SU-DHL-6 (cell line): ENCODE measurements around the gene TCF7L1.

Source experiments
- H2AFZ ChIP-seq: fragments of 200-600 bp; sonication (generic); 2 replicates; pipeline ENCODE4 v1.6.1; 2014; ENCODE audit warnings: low read depth, mild to moderate bottlenecking, moderate library complexity, mixed read lengths, antibody characterized with exemption, low read length; ENCODE audit not compliant: severe bottlenecking
- H3F3A ChIP-seq: fragments of 200-600 bp; shearing (Covaris generic); 2 replicates; pipeline ENCODE4 v1.6.0; 2016; ENCODE audit warnings: antibody characterized with exemption, mild to moderate bottlenecking; ENCODE audit not compliant: insufficient read depth
- H3K27ac ChIP-seq: fragments of 200-600 bp; sonication (generic); 2 replicates; pipeline ENCODE4 v1.5.1; 2016; ENCODE audit warnings: low read depth, mild to moderate bottlenecking, low read length, moderate library complexity, mixed read lengths
- H3K27me3 ChIP-seq: fragments of 200-600 bp; sonication (generic), shearing (Covaris generic); 2 replicates; pipeline ENCODE4 v1.6.0; 2014; ENCODE audit warnings: mild to moderate bottlenecking, low read length
- H3K36me3 ChIP-seq: fragments of 200-600 bp; sonication (generic); 2 replicates; pipeline ENCODE4 v1.6.1; 2014; ENCODE audit warnings: mild to moderate bottlenecking, low read length, mixed read lengths
- H3K4me2 ChIP-seq: fragments of 300-600, 200-600 bp; shearing (Covaris generic), sonication (generic); 2 replicates; pipeline ENCODE4 v1.6.0; 2014; ENCODE audit warnings: low read length, low read depth, mild to moderate bottlenecking; ENCODE audit not compliant: poor library complexity, severe bottlenecking
- H3K4me3 ChIP-seq: fragments of 200-600 bp; sonication (generic); 2 replicates; pipeline ENCODE4 v1.5.1; 2014; ENCODE audit warnings: antibody characterized with exemption, low read length, mild to moderate bottlenecking, mixed read lengths; ENCODE audit not compliant: insufficient read depth, poor library complexity, severe bottlenecking
- H3K79me2 ChIP-seq: fragments of 200-600 bp; sonication (generic); 2 replicates; pipeline ENCODE4 v1.6.1; 2014; ENCODE audit warnings: mild to moderate bottlenecking, low read length, moderate library complexity; ENCODE audit not compliant: insufficient read depth
- H3K9ac ChIP-seq: fragments of 200-600 bp; sonication (generic); 2 replicates; pipeline ENCODE4 v1.7.0; 2014; ENCODE audit warnings: mild to moderate bottlenecking, low read length
- H3K9me2 ChIP-seq: fragments of 200-600 bp; sonication (generic); replicated peaks from 2 replicates; pipeline ENCODE4 v1.6.1; 2014; ENCODE audit warnings: low read length; ENCODE audit not compliant: insufficient read depth
- H3K9me3 ChIP-seq: fragments of 200-600 bp; sonication (generic); 2 replicates; pipeline ENCODE4 v1.6.1; 2014; ENCODE audit warnings: low read length, mixed read lengths; ENCODE audit not compliant: insufficient read depth
- H4K20me1 ChIP-seq: fragments of 200-600 bp; sonication (generic); 2 replicates; pipeline ENCODE4 v1.6.1; 2014; ENCODE audit warnings: low read depth, mild to moderate bottlenecking, antibody characterized with exemption, low read length, moderate library complexity, mixed read lengths
- EZH2phosphoT487 ChIP-seq: fragments of 200-600 bp; sonication (generic), shearing (Covaris generic); conservative IDR thresholded peaks from 2 replicates; pipeline ENCODE4 v1.6.1; 2018; ENCODE audit warnings: mild to moderate bottlenecking, antibody characterized with exemption, low read length, moderate library complexity, mixed read lengths
- TF ChIP-seq, protein P1 (sequence below): fragments of 200-600 bp; sonication (generic); IDR thresholded peaks from one replicate; pipeline ENCODE4 v1.5.1; 2017; ENCODE audit warnings: antibody characterized with exemption, mild to moderate bottlenecking, low read length, moderate library complexity; ENCODE audit not compliant: insufficient read depth, poor library complexity, severe bottlenecking

The TCF7L1 gene

DNA sequence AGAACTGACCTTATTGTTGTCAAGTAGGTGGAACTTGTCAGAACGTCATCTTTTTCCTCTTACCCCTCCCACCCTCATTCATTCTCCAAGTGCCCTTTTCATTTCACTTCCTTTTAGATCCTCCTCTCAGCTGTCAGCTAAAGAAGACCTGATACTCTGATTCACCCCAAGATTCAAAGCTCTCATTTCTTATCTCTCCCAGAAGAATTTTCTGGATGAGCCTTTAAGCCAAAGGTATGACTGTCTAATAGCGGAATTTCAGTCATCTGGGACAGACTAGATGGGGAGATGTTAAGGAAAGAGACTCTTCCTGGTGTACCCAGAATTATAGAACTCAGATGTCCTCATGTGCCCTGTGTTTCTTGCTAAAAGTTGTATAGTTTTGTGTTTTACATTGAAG, 53.9 kb downstream of the TCF7L1 start:
- H2AFZ ChIP-seq, result no peak overlapping the region
- H3K9ac ChIP-seq, result no peak overlapping the region
- no peaks in the 10 kb centered on the region for H3K9me3 ChIP-seq
- no peaks in the 10 kb centered on the region for H4K20me1 ChIP-seq
- no peak overlapping the region for H3K27ac ChIP-seq
- H3F3A ChIP-seq, result no peaks in the 10 kb centered on the region
- TF ChIP-seq EZH2phosphoT487, result no peak
- TF ChIP-seq, protein P1, sequence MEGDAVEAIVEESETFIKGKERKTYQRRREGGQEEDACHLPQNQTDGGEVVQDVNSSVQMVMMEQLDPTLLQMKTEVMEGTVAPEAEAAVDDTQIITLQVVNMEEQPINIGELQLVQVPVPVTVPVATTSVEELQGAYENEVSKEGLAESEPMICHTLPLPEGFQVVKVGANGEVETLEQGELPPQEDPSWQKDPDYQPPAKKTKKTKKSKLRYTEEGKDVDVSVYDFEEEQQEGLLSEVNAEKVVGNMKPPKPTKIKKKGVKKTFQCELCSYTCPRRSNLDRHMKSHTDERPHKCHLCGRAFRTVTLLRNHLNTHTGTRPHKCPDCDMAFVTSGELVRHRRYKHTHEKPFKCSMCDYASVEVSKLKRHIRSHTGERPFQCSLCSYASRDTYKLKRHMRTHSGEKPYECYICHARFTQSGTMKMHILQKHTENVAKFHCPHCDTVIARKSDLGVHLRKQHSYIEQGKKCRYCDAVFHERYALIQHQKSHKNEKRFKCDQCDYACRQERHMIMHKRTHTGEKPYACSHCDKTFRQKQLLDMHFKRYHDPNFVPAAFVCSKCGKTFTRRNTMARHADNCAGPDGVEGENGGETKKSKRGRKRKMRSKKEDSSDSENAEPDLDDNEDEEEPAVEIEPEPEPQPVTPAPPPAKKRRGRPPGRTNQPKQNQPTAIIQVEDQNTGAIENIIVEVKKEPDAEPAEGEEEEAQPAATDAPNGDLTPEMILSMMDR, result no peak
- H3K9me2 ChIP-seq, result no peaks in the 10 kb centered on the region
- no peaks in the 10 kb centered on the region for H3K79me2 ChIP-seq
- H3K4me2 ChIP-seq, result no peak overlapping the region
- no peaks in the 10 kb centered on the region for H3K27me3 ChIP-seq
- no peaks in the 10 kb centered on the region for H3K36me3 ChIP-seq
- H3K4me3 ChIP-seq, result no peak overlapping the region

DNA sequence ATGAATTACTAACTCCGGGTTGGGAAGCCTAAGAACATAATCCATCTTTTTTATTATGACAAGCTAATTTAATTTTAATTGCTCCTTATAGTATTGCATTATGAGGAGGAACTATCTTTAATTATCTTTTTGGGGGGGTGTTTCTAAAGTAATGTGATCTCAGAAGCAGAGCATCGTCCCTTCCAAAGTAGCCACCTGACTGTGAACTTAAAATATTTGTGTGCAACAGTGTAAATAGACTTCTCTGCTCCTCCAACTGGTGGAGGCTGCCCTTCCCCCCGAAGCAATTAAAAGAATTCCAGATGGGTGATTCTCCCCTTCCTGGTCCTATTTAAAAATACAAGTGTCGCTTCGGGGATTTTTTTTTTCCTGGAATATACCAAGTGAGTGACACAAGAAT, 55.7 kb downstream of the TCF7L1 start:
- no peak for TF ChIP-seq EZH2phosphoT487
- TF ChIP-seq, protein P1, result no peak
- no peak overlapping the region for H2AFZ ChIP-seq
- H3K4me3 ChIP-seq, result no peak overlapping the region
- H3K79me2 ChIP-seq, result no peaks in the 10 kb centered on the region
- no peaks in the 10 kb centered on the region for H3K9me3 ChIP-seq
- no peak overlapping the region for H3K27ac ChIP-seq
- no peaks in the 10 kb centered on the region for H3K9me2 ChIP-seq
- no peak overlapping the region for H3K9ac ChIP-seq
- H3K36me3 ChIP-seq, result no peaks in the 10 kb centered on the region
- H3F3A ChIP-seq, result no peaks in the 10 kb centered on the region
- no peaks in the 10 kb centered on the region for H4K20me1 ChIP-seq
- no peak overlapping the region for H3K4me2 ChIP-seq
- H3K27me3 ChIP-seq, result no peaks in the 10 kb centered on the region

DNA sequence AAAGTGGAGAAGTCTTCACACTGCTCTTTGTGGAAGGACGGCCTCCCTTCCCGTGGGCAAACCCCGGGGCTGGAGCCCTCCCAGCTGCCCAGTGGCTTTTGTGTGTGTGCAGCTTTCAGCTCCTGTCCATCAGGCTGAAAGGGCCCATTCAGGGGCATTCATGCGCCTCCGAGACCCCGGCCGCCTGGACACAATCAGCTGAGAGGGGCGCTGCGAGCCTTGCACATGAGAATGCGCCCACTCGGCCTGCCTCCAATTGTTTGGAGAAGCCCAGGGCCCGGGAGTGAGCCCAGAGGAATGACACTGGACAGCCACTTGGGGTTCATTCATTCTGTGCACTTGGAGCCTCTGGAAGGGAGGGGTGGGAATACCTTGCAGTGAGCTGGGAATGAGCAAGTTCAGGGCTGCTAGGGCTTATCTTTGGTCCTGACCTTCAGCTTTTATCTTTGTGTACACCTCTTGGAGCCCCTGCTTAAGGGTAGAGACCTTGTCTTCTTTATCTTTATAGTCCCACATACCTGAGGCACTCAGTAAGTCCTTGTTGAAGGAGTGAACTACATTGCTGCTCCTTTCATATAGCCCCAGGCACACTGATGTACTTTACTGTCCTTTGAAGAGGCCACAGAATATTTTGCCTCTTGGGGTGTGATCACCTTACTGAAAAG, 56.5 kb downstream of the TCF7L1 start:
- Histone ChIP-seq H3K4me3 (no peak overlapping the region), H3F3A (no peaks in the 10 kb centered on the region), H3K9ac (no peak overlapping the region), H2AFZ (no peak overlapping the region), H3K79me2 (no peaks in the 10 kb centered on the region), H3K27me3 (no peaks in the 10 kb centered on the region), H3K36me3 (no peaks in the 10 kb centered on the region), H3K9me3 (no peaks in the 10 kb centered on the region), H4K20me1 (no peaks in the 10 kb centered on the region), H3K4me2 (no peak overlapping the region), H3K9me2 (no peaks in the 10 kb centered on the region), H3K27ac (no peak overlapping the region)
- TF ChIP-seq EZH2phosphoT487, result no peak
- TF ChIP-seq, protein P1, result no peak
